HG03439 (cell line): ENCODE measurements around the gene PKD1L1.

Experiments
- ATAC-seq: cut with Tn5 transposase; IDR thresholded peaks from one replicate; pipeline ENCODE4 v1.9.1; 2021; ENCODE audit warnings: mild to moderate bottlenecking, moderate library complexity; ENCODE audit not compliant: unreplicated experiment

PKD1L1 gene

DNA sequence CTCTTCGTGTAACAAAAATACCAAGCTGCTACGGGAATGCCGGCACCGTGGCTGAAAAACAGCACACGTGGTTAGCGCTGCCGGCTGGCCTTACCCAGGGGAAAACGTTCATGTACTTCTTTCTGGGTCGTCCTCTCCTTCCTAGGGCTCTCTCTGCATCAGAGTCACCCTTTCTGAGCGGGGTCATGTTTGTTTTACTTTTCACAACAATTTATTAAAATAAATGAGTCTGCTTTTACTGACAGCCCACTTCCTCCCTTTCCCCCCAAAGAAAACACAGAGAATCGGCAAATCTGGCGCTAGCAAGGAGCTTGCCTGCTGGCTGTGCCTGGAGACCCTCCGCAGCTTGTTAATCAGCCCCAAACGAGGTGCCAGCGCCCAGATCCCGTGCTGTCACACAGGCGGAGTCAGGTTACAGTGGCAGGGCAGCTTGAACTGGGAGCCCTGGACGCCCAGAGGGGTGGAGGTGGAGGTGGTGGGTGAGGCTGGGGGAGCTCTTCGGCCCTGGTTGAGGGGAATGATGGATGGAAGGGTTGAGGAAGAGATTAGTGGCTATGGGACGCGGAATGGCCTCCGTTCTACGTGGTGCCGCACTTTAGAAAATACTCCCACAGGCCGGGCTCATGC, 204.2 kb downstream of the PKD1L1 start:
- no peak for ATAC-seq

DNA sequence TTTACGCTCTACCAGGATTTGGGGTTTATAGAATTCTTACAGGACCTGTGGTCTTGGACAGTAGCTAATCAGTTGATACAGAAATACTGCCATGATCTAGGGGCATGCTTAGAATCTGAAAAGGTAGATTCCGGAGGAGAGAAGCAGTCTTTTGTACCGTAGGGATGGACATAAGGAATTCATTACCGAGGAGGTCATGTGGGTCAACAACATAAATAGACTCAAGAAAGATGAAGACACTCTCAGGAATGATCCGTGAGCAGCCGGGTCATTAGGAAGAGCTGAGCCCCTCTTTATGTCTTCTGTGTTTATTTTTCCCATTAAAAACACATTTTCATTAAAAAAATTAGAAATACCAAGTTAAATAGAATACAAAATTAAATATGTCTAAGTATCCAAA, 206.3 kb downstream of the PKD1L1 start:
- ATAC-seq, result no peak

DNA sequence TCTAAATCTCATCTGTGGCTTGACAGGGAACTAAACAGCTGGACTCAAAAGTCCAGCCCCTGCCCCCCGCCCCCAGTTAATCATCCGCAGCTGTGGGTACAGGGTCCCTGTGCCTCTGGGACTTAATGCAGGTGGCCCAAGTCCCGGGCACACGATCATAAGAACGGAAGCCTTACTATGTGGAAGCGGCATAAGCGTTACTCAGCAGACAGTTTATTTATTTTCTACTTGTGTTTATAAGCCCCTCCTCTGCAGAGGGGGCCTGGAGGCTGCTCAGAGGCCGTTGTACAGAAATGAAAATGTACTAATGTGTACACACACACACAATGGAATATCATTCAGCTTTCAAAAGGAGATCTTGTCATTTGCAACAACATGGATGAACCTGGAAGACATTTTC, 208.4 kb downstream of the PKD1L1 start:
- ATAC-seq, result no peak

GRCh38 chr7:47739301-47739875, 208.9 kb downstream of the PKD1L1 start:
- ATAC-seq, result no peak

- no peak for ATAC-seq
Observed at GRCh38 chr7:47738563-47739166, 209.6 kb downstream of the PKD1L1 start.

DNA sequence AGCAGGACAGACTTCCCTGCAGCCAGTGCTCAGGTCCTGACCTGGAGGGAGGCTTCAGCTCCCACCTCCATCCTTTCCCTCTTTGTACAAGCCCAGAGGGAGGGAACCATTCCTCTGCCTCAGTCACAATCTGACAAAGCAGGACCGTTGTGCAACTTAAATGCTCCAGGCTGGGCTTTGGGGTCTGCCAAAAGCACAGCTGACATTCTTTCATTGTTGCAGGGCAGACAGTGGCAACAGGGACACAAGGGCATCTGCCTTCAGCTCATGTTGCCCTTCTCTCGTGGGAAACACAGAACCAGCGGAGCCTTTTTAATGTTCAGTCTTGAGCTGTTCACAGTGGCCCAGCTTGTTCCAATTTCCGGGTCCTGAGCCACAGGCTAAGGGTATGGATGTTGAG, 210.7 kb downstream of the PKD1L1 start:
- ATAC-seq, result no peak

DNA sequence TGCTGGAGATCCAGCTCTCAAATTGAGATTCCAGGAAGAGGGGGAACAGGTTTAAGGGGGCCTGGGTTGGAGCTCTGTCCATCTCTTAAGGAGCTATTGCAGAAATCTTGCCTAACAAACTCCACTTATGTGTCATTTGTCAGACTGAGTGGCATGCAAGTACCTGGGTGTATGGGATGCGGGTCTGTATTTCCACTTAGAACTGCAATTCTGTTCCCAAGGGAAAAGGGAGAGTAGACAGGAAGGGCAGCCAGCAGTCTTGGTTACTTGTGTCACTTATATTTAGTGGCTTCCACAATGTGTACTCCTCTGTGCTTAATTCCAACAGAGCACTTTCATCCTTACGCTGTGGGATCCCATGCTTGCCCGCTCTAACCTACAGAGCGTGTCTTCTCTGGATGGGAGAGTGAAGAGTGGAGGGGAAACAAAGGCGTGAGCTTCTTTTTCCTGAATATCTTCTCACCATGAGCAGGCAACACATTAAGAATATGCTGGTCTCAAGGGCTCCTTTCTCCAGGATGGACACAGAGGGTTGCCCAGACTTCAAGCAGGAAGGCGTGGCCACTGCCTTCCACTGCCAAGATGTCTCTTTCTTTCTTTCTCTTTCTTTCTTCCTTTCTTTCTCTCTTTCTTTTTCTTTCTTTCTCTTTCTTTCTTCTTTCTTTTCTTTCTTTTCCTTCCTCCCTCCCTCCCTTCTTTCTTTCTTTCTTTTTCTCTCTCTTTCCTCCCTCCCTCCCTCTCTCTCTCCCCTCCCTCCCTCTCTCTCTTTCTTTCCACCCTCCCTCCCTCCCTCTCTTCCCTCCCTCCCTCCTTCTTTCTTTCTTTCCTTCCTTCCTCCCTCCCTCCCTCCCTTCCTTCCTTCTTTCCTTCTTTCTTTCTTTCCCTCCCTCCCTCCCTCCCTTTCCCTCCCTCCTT, 212.6 kb downstream of the PKD1L1 start:
- no peak for ATAC-seq

DNA sequence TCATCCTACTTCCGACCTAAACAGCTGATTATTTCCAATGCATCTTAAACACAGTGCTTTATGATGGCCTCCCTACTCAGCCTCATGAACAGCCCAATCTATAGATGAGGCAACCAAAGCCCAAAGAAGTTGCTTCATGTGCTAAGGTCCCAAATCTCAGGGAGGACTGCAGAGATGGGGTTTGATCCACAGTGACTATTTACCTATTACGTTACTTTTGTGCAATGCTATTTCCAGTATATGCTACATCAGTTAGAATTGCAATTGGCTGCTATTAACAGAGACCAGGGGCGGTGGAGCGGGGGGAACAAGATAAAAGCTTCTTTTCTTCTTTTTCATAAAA, 213.3 kb downstream of the PKD1L1 start:
- no peak for ATAC-seq

DNA sequence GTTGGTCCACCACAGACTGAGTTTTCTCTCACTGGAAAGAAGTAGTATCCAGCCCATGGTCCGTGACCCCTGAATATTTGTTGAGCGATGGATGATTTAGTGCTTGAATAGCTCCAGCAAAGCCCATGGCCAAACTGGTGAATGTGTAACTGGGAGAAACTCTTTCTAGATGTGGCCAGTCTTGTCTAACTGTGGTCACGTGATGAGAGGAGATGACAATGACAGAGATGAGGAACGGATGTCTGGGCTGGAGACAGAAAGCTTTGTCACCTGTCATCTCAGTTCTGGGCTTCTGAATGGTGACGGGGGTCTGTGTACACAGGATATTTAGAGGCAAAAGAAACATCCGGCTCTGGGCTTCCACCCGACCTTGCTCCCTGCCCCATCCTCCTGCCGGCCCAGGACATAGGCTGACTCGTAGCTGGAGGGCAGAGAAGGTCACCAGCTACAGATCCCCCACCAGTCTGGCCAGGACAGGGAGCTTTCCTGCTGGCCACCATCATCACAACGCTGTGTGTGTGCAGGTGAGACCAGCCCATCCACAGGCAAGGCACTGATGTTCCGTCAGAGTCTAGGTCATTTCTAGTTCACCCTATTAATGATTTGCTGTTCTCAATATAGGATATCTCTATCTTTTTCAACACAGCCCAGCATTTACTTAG, 213.8 kb downstream of the PKD1L1 start:
- ATAC-seq, result no peak

DNA sequence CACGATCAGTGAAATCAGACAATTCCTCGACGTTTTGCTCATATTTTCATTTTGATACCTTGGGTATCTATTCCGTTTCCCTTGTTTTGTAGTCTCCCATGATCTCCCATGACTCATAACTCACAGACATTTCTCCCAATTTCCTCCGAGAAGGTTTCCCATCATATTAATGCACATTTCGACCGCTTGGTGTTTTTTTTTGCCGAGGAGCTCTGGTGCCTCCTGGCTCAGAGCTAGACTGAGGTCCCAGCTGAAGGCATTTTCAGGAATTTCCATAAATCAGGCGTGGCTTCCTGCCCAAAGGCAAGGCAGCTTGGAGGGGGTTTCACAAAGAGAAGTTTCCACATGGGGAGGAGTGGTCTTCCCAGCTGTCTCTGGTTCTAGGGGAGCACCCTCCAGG, 218.1 kb downstream of the PKD1L1 start:
- no peak for ATAC-seq

- no peak for ATAC-seq
Observed at GRCh38 chr7:47726047-47726726, 222.1 kb downstream of the PKD1L1 start.

DNA sequence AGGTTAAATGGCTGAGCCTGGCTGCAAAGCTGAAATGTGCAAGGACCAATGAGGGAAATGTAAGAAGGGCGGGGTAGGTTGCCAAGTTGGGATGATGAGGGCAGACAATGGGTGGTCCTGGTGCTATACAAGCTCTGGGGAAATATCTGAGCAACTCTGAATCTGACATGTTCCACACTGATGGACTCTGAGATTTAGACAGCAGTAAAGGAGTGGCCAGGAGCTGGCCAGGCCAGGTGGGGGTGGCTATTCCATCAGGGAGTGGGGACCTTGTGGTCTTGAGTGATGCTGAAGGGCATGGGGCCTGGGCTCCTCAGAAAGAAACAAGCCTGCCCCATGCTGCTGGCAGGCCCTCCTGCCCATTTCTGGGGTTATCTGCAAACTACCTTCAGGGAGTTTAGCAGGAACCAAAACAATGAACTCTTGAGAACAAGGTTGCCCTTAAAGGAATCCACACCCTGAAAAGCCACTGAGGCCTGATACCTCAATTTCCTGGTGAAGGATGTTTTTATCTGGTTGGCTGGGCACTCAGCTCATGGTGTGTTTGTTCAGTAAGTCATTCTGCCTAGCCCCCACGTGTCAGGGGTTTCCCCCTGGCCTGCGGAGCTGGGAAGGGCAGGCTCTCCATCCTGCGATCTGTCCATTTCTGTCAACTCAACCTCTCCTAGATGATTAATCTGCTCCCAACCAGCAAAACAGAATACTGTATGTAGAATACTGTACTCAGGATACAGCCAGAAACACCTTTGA, 223.1 kb downstream of the PKD1L1 start:
- no peak for ATAC-seq
